K562 (cell line): ENCODE measurements around the gene ARMC12.

Experiments used
- BRCA1 ChIP-seq, 2 experiments: fragments of 450-650 bp in 1 of 2; sonication (generic) in 1 of 2; formaldehyde crosslinking in 1 of 2; IDR thresholded peaks; 2 replicates each; pipeline versions ENCODE4 v1.5.0 to v1.6.1; 2017 to 2020; ENCODE audit warnings: mild to moderate bottlenecking in 1 of 2, missing genetic modification reagents in 1 of 2
- GABPA ChIP-seq: fragments of 200-800 bp; sonication (Bioruptor generic); conservative IDR thresholded peaks from 2 replicates; pipeline ENCODE4 v1.6.1; 2016; ENCODE audit warnings: low read depth, missing genetic modification characterization, missing compliant biosample characterization
- GABPB1 ChIP-seq: sonication (generic); formaldehyde crosslinking; IDR thresholded peaks from 2 replicates; pipeline ENCODE4 v1.8.0; 2022; ENCODE audit warnings: mild to moderate bottlenecking, missing genetic modification reagents
- GATAD2B ChIP-seq: fragments of 450-650 bp; IDR thresholded peaks from 2 replicates; pipeline ENCODE4 v1.6.1; 2017; ENCODE audit warnings: mild to moderate bottlenecking, borderline replicate concordance
- JUND ChIP-seq, 2 experiments: IDR thresholded peaks; 2 replicates in 1 of 2; 3 replicates in 1 of 2; pipeline ENCODE4 v1.6.1; 2011; ENCODE audit warnings: borderline replicate concordance in 2 of 2, low read depth in 2 of 2, low read length in 2 of 2, improper control_type of control experiment in 1 of 2, missing biosample characterization in 1 of 2, missing genetic modification characterization in 1 of 2, missing genetic modification reagents in 1 of 2
- NR2F6 ChIP-seq: fragments of 450-650 bp; formaldehyde crosslinking; IDR thresholded peaks from 2 replicates; pipeline ENCODE4 v1.4.0; 2020; ENCODE audit warnings: mild to moderate bottlenecking
- PML ChIP-seq: IDR thresholded peaks from 2 replicates; pipeline ENCODE4 v1.6.1; 2012; ENCODE audit warnings: low read length, inconsistent platforms
- POLR2A ChIP-seq: fragments of 450-650 bp; conservative IDR thresholded peaks from 2 replicates; pipeline ENCODE4 v1.6.1; 2016
- POLR2AphosphoS5 ChIP-seq: IDR thresholded peaks from 2 replicates; pipeline ENCODE4 v1.6.1; 2011; ENCODE audit warnings: mild to moderate bottlenecking, low read depth, low read length, moderate library complexity; ENCODE audit not compliant: control insufficient read depth, insufficient read depth
- U2AF1 ChIP-seq: fragments of 200-400 bp; formaldehyde crosslinking; optimal IDR thresholded peaks from 2 replicates; pipeline ENCODE3; 2017; ENCODE audit warnings: mild to moderate bottlenecking, low read depth, low read length, moderate library complexity
- ZC3H11A ChIP-seq: IDR thresholded peaks from 2 replicates; pipeline ENCODE4 v1.6.1; 2012; ENCODE audit warnings: low read depth, low read length, improper control_type of control experiment
- ZNF133 ChIP-seq: fragments of 250-450 bp; sonication (Bioruptor Pico); IDR thresholded peaks from 2 replicates; pipeline ENCODE4 v1.4.0; 2020; ENCODE audit warnings: mild to moderate bottlenecking
- TF ChIP-seq, protein P1 (sequence below), 3 experiments: IDR thresholded peaks in 2 of 3; conservative IDR thresholded peaks in 1 of 3; 2 replicates each; pipeline ENCODE4 v1.5.1; 2011 to 2012; ENCODE audit warnings: low read length in 3 of 3, mild to moderate bottlenecking in 3 of 3, control low read depth in 2 of 3, improper control_type of control experiment in 1 of 3, inconsistent platforms in 1 of 3, low read depth in 1 of 3, mixed read lengths in 1 of 3, moderate library complexity in 1 of 3; ENCODE audit not compliant: insufficient read depth in 2 of 3

DNA sequence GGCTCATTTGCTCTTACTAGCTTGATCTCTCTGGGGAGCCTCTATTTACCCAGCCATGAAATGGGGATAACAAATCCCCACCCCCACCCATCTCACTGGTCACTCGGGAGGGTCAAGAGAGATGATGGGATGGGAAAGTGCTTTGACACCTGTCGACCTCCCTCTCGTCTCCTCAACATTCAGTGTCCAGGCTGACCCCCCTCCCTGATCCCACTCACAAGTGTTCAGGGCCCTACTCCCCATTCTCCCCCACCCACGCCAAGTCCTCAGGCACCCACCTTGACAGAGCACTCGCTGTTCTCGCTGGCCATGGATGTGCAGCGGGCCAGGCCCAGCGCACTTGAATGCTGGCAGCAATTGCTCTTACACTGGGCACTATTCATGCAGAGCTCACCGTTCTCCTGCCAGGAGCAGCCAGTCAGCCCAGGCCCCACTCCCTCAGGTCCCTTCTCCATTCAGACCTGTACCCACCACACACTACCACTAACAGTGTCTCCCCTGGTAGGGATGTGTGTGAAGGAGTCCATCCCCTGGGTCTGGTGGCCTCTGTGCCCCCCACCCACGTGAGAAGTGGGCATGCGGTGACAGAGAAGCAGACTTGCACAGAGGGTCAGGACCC, 58.7 kb downstream of the ARMC12 start:
- TF ChIP-seq NR2F6 (CRISPR knock-in tag), result no peak
- TF ChIP-seq U2AF1, result no peak
- TF ChIP-seq, protein P1, sequence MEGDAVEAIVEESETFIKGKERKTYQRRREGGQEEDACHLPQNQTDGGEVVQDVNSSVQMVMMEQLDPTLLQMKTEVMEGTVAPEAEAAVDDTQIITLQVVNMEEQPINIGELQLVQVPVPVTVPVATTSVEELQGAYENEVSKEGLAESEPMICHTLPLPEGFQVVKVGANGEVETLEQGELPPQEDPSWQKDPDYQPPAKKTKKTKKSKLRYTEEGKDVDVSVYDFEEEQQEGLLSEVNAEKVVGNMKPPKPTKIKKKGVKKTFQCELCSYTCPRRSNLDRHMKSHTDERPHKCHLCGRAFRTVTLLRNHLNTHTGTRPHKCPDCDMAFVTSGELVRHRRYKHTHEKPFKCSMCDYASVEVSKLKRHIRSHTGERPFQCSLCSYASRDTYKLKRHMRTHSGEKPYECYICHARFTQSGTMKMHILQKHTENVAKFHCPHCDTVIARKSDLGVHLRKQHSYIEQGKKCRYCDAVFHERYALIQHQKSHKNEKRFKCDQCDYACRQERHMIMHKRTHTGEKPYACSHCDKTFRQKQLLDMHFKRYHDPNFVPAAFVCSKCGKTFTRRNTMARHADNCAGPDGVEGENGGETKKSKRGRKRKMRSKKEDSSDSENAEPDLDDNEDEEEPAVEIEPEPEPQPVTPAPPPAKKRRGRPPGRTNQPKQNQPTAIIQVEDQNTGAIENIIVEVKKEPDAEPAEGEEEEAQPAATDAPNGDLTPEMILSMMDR (IDR thresholded peaks at IDR 0.05 in 2 of 3, conservative IDR thresholded peaks at IDR 0.05 in 1 of 3; ENCODE audit: insufficient read depth in 2 of 3, low read depth in 1 of 3, low read length in 3 of 3), result no peak
- no peak for TF ChIP-seq BRCA1 (IDR thresholded peaks at IDR 0.05)
- TF ChIP-seq BRCA1 (CRISPR knock-in tag; IDR thresholded peaks at IDR 0.05), result no peak
- TF ChIP-seq GABPB1 (CRISPR knock-in tag), result no peak
- TF ChIP-seq ZC3H11A, result no peak
- no peak for TF ChIP-seq JUND (IDR thresholded peaks at IDR 0.05; ENCODE audit: borderline replicate concordance, low read depth, low read length)
- no peak for TF ChIP-seq JUND (tag; IDR thresholded peaks at IDR 0.05; ENCODE audit: borderline replicate concordance, low read depth, low read length)
- TF ChIP-seq POLR2AphosphoS5, result no peak
- no peak for TF ChIP-seq GABPA (tag)
- no peak for TF ChIP-seq POLR2A
- no peak for TF ChIP-seq ZNF133
- no peak for TF ChIP-seq GATAD2B
- TF ChIP-seq PML, result no peak
